ENCODE results near the gene ITK. TPM values are rescaled to one million over a fixed set of nuclear protein-coding genes. Genes with fewer than 3 reads are reported as not detected.
"Not testable (repeated sequence)": the region's sequence is repeated elsewhere in the genome, so short reads cannot be mapped to it uniquely, and the experiment has no call there.

Gene ITK
- total RNA-seq, 1 donor from 2014 or later: 0.05 TPM

- DNase-seq (ENCODE audit: low read depth): peak; percentile 36
Observed at GRCh38 chr5:157210652-157211051, 30.0 kb downstream of the ITK start.

GRCh38 chr5:157212307-157212706, 31.7 kb downstream of the ITK start:
- no peak for DNase-seq (ENCODE audit: low read depth)

GRCh38 chr5:157213527-157214243, 33.0 kb downstream of the ITK start:
- DNase-seq (ENCODE audit: low read depth): no peak

- no peak for DNase-seq (ENCODE audit: low read depth)
Observed at GRCh38 chr5:157214415-157214814, 33.8 kb downstream of the ITK start.

- no peak for DNase-seq (ENCODE audit: low read depth)
Observed at GRCh38 chr5:157214861-157215513, 34.3 kb downstream of the ITK start.

GRCh38 chr5:157215514-157216167, 35.0 kb downstream of the ITK start:
- no peak for DNase-seq (ENCODE audit: low read depth)

- no peak for DNase-seq (ENCODE audit: low read depth)
Observed at GRCh38 chr5:157216391-157217142, 35.9 kb downstream of the ITK start.

GRCh38 chr5:157217289-157218024, 36.8 kb downstream of the ITK start:
- peak; percentile 9 for DNase-seq (ENCODE audit: low read depth)

- DNase-seq (ENCODE audit: low read depth): no peak
Observed at GRCh38 chr5:157219491-157220271, 39.0 kb downstream of the ITK start.

GRCh38 chr5:157221959-157222358, 41.3 kb downstream of the ITK start:
- no peak for DNase-seq (ENCODE audit: low read depth)

- DNase-seq (ENCODE audit: low read depth): peak; percentile 37
Observed at GRCh38 chr5:157222506-157223230, 42.0 kb downstream of the ITK start.

GRCh38 chr5:157225469-157226422, 45.1 kb downstream of the ITK start:
- DNase-seq (ENCODE audit: low read depth): no peak

- no peak for DNase-seq (ENCODE audit: low read depth)
Observed at GRCh38 chr5:157230610-157231009, 50.0 kb downstream of the ITK start.

GRCh38 chr5:157232706-157233105, 52.1 kb downstream of the ITK start:
- no peak for DNase-seq (ENCODE audit: low read depth)

- no peak for DNase-seq (ENCODE audit: low read depth)
Observed at GRCh38 chr5:157233515-157233914, 52.9 kb downstream of the ITK start.

- DNase-seq (ENCODE audit: low read depth): no peak
Observed at GRCh38 chr5:157236423-157236822, 55.8 kb downstream of the ITK start.

- DNase-seq (ENCODE audit: low read depth): peak; percentile 15
Observed at GRCh38 chr5:157241483-157241882, 60.8 kb downstream of the ITK start.

GRCh38 chr5:157244704-157245103, 64.1 kb downstream of the ITK start:
- DNase-seq (ENCODE audit: low read depth): not testable (repeated sequence)

- peak; percentile 36 for DNase-seq (ENCODE audit: low read depth)
Observed at GRCh38 chr5:157245476-157245875, 64.8 kb downstream of the ITK start.
